ENCODE results near the gene NFU1. TPM values are rescaled to one million over a fixed set of nuclear protein-coding genes. Genes with fewer than 3 reads are reported as not detected.

NFU1 gene
- total and polyA plus RNA-seq, 2 of the 4 experiments (the other 2 are of a cell fraction) = 24.0 to 32.4 TPM

DNA sequence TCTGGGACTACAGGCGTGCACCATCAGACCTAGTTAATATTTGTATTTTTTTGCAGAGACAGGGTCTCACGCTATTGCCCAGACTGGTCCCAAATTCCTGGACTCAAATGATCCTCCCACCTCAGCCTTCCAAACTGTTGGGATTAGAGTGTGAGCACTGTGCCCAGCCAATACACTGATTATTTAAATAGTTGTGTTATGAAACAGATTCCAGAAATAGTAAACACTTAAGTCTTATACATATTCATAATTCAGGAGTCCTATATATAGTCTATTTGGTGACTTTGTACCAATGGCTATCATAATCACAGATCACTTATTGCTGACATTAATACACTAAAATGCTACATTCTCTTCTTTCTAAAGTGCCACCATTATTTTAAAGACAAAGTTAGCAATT is 12.8 kb downstream of the NFU1 start:
- no peak overlapping the region for H3K9ac ChIP-seq (ENCODE audit: low read depth, low read length)
- no CpG with 5 or more reads among the region's 2 CpGs for WGBS, 2 experiments (ENCODE audit: extremely low coverage in 2 of 2, insufficient read length in 1 of 2)
- H2AK5ac ChIP-seq (ENCODE audit: low read depth, low read length) = no peak overlapping the region
- H3K27ac ChIP-seq (ENCODE audit: insufficient read depth, low read length) = no peak overlapping the region
- TF ChIP-seq NFE2L2 (IDR thresholded peaks at IDR 0.05; ENCODE audit: low read depth, low read length) = no peak
- no peak for TF ChIP-seq MAZ (IDR thresholded peaks at IDR 0.05; ENCODE audit: borderline replicate concordance, low read depth, low read length)
- TF ChIP-seq RFX5 (IDR thresholded peaks at IDR 0.05; ENCODE audit: low read depth, low read length) = no peak
- TF ChIP-seq RCOR1 (IDR thresholded peaks at IDR 0.05; ENCODE audit: insufficient replicate concordance, low read length) = no peak
- TF ChIP-seq SMC3 (IDR thresholded peaks at IDR 0.05; ENCODE audit: low read depth, low read length) = no peak
- TF ChIP-seq CEBPB (IDR thresholded peaks at IDR 0.05; ENCODE audit: low read depth, low read length) = no peak
- TF ChIP-seq, protein P1, sequence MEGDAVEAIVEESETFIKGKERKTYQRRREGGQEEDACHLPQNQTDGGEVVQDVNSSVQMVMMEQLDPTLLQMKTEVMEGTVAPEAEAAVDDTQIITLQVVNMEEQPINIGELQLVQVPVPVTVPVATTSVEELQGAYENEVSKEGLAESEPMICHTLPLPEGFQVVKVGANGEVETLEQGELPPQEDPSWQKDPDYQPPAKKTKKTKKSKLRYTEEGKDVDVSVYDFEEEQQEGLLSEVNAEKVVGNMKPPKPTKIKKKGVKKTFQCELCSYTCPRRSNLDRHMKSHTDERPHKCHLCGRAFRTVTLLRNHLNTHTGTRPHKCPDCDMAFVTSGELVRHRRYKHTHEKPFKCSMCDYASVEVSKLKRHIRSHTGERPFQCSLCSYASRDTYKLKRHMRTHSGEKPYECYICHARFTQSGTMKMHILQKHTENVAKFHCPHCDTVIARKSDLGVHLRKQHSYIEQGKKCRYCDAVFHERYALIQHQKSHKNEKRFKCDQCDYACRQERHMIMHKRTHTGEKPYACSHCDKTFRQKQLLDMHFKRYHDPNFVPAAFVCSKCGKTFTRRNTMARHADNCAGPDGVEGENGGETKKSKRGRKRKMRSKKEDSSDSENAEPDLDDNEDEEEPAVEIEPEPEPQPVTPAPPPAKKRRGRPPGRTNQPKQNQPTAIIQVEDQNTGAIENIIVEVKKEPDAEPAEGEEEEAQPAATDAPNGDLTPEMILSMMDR (conservative IDR thresholded peaks at IDR 0.05; ENCODE audit: low read depth, low read length) = no peak
- TF ChIP-seq POLR2A (IDR thresholded peaks at IDR 0.05; ENCODE audit: low read depth, low read length) = no peak
- no peak for TF ChIP-seq MAFK (IDR thresholded peaks at IDR 0.05; ENCODE audit: low read depth, low read length)
- TF ChIP-seq RAD21 (IDR thresholded peaks at IDR 0.05; ENCODE audit: low read length) = no peak
- TF ChIP-seq, protein P2, sequence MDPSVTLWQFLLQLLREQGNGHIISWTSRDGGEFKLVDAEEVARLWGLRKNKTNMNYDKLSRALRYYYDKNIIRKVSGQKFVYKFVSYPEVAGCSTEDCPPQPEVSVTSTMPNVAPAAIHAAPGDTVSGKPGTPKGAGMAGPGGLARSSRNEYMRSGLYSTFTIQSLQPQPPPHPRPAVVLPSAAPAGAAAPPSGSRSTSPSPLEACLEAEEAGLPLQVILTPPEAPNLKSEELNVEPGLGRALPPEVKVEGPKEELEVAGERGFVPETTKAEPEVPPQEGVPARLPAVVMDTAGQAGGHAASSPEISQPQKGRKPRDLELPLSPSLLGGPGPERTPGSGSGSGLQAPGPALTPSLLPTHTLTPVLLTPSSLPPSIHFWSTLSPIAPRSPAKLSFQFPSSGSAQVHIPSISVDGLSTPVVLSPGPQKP (IDR thresholded peaks at IDR 0.05; ENCODE audit: borderline replicate concordance, low read depth, low read length) = no peak
- no peak for TF ChIP-seq MXI1 (IDR thresholded peaks at IDR 0.05; ENCODE audit: borderline replicate concordance, low read depth, low read length)
- TF ChIP-seq BHLHE40 (IDR thresholded peaks at IDR 0.05; ENCODE audit: low read depth, low read length) = no peak
- no peak for TF ChIP-seq CHD1 (IDR thresholded peaks at IDR 0.05; ENCODE audit: low read depth, low read length)
- no peak for TF ChIP-seq FOS (IDR thresholded peaks at IDR 0.05; ENCODE audit: low read depth, low read length)
- TF ChIP-seq, protein P3, sequence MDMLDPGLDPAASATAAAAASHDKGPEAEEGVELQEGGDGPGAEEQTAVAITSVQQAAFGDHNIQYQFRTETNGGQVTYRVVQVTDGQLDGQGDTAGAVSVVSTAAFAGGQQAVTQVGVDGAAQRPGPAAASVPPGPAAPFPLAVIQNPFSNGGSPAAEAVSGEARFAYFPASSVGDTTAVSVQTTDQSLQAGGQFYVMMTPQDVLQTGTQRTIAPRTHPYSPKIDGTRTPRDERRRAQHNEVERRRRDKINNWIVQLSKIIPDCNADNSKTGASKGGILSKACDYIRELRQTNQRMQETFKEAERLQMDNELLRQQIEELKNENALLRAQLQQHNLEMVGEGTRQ (IDR thresholded peaks at IDR 0.05; ENCODE audit: low read depth, low read length) = no peak
- in situ Hi-C loops (cut with MboI; ENCODE audit: low sequenced_read_pairs) = no loop called here
- H3K9me3 ChIP-seq (ENCODE audit: control insufficient read depth, insufficient read depth, low read length) = no peaks in the 10 kb centered on the region
- intact Hi-C loops (cut with micrococcal nuclease) = no loop called here
- no peak overlapping the region for H2AFZ ChIP-seq (replicated peaks; ENCODE audit: low read length, poor library complexity)
- no peak overlapping the region for H2BK15ac ChIP-seq (ENCODE audit: low read depth, low read length)
- DNase-seq = no peak
- no peak overlapping the region for H3K14ac ChIP-seq (replicated peaks; ENCODE audit: low read depth, low read length)
- no peak overlapping the region for H4K5ac ChIP-seq (ENCODE audit: low read depth, low read length)
- H3K9me1 ChIP-seq (ENCODE audit: insufficient read depth, low read length) = no peaks in the 10 kb centered on the region; the same call in 1 of the 2 replicates
- no peak overlapping the region for H3K4ac ChIP-seq (ENCODE audit: low read depth, low read length)
- peaks cover 2% of the 10 kb centered on the region; the same call in 1 of the 2 replicates for H3K4me1 ChIP-seq (ENCODE audit: control insufficient read depth, insufficient read depth, low read length)
- ATAC-seq (ENCODE audit: low read depth) = no peak
- H4K8ac ChIP-seq (ENCODE audit: low read depth in 2 of 2, low read length in 2 of 2) = no peak overlapping the region
- ChIA-PET POLR2A (ENCODE audit: unreplicated experiment) (no interaction called here), CTCF (no interaction called here)
- no peak overlapping the region for H3K56ac ChIP-seq (ENCODE audit: extremely low read depth, insufficient read depth, low read length)
- H3K18ac ChIP-seq (ENCODE audit: low read depth, low read length) = no peak overlapping the region
- H2BK120ac ChIP-seq (ENCODE audit: low read depth, low read length) = no peak overlapping the region
- no peaks in the 10 kb centered on the region for H4K20me1 ChIP-seq (ENCODE audit: insufficient read depth, low read length)
- H2BK20ac ChIP-seq (ENCODE audit: low read depth, low read length) = no peak overlapping the region
- H3K4me3 ChIP-seq (ENCODE audit: insufficient read depth, low read depth, low read length) = no peak overlapping the region
- H3K79me1 ChIP-seq (ENCODE audit: low read depth in 1 of 2, low read length in 2 of 2) = peaks cover 6 to 10% of the 10 kb centered on the region in 2 experiments; a peak in 2 of 4 replicates
- peaks cover 32% of the 10 kb centered on the region for H3K36me3 ChIP-seq (ENCODE audit: control insufficient read depth, insufficient read depth, low read length)
- no peak overlapping the region for H4K91ac ChIP-seq (ENCODE audit: insufficient read depth, low read depth, low read length)
- no peak overlapping the region for H2AK9ac ChIP-seq (replicated peaks; ENCODE audit: low read depth, low read length, poor library complexity)
- no TSS peak for BruUV-seq (replicated peaks)
- H3K4me2 ChIP-seq (ENCODE audit: low read depth, low read length) = no peak overlapping the region
- no peak overlapping the region for H3K23ac ChIP-seq (ENCODE audit: low read depth, low read length)
- dilution Hi-C loops (cut with HindIII; ENCODE audit: low sequenced_read_pairs, unreplicated experiment) = no loop called here
- no peaks in the 10 kb centered on the region for H3K27me3 ChIP-seq (ENCODE audit: control insufficient read depth, insufficient read depth, low read length)
- no peak overlapping the region for H2BK5ac ChIP-seq (ENCODE audit: low read depth, low read length, poor library complexity, severe bottlenecking)
